NOMO-1 (cell line): ENCODE measurements around the gene SPATC1L.

ENCODE experiments used
- DNase-seq, 2 experiments: peaks; one replicate each; lab custom pipeline; 2025; ENCODE audit not compliant: unreplicated experiment in 2 of 2; lab: John Stamatoyannopoulos, UW

Gene SPATC1L

DNA sequence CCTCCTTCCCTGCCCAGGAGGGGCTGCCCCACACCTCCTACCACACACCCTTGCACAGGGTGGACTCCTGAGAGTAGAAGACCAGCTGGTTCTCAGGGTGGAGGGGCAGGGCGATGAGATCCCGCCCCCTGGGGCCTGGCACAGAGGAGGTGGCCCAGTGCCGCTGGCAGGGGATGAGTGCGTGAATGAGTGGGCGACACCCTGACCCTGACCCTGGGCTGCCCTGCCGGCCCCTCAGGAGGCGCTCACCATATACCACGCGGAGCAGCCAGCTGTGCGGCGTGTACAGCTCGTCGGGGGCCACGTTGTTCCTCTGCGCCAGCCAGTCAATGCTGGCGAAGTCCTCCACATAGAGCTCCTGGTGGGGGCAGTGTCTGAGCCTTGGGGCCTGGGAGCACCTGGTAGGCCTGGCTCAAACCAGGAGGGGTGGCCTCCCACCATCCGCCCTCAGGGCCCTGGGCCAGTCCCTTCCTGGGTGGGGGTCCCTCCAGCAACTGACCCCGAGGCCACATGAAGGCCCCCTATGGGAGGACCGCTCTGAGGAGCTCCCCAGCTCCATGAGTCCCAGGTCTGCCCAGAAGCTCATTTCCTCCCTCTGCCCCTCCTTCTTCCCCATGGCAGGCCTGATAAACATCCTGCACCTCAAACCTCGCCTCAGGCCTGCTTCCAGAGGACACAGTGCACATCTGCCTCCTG lies 31.3 kb upstream of the SPATC1L start:
- DNase-seq = no peak

GRCh38 chr21:46214478-46215340 lies 30.4 kb upstream of the SPATC1L start:
- DNase-seq = no peak

DNA sequence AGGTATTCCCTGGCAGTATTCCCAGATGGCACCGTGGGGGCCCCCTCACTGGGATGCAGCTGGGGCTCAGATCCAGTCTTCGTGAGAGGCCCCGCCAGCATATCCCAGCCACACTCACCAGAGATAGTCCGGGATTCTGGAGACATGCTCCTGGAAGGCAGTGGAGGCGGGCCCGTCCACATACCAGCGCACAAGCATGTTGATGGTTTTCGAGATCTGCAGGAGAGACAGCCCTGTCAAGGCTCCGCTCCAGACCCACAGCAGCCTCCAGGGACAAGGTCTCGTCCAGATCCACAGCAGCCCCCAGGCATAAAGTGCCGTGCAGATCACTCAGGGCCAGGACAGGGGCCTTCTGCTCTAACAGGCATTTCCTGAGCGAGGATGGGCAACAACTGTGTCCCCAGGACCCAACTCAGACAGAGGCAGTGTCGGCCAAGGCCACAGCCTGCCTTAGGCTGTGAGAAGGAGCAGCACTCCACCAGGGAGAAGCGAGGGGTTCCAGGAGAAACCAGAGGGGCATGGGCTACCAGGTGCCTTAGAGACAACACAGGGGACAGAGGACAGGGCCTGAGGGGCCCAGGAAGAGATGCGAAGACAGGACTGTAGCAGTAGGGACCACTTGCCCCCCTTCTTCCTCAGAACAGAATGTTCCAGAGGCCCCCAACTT lies 29.5 kb upstream of the SPATC1L start:
- no peak for DNase-seq

GRCh38 chr21:46212721-46213484 lies 28.6 kb upstream of the SPATC1L start:
- DNase-seq = no peak

DNA sequence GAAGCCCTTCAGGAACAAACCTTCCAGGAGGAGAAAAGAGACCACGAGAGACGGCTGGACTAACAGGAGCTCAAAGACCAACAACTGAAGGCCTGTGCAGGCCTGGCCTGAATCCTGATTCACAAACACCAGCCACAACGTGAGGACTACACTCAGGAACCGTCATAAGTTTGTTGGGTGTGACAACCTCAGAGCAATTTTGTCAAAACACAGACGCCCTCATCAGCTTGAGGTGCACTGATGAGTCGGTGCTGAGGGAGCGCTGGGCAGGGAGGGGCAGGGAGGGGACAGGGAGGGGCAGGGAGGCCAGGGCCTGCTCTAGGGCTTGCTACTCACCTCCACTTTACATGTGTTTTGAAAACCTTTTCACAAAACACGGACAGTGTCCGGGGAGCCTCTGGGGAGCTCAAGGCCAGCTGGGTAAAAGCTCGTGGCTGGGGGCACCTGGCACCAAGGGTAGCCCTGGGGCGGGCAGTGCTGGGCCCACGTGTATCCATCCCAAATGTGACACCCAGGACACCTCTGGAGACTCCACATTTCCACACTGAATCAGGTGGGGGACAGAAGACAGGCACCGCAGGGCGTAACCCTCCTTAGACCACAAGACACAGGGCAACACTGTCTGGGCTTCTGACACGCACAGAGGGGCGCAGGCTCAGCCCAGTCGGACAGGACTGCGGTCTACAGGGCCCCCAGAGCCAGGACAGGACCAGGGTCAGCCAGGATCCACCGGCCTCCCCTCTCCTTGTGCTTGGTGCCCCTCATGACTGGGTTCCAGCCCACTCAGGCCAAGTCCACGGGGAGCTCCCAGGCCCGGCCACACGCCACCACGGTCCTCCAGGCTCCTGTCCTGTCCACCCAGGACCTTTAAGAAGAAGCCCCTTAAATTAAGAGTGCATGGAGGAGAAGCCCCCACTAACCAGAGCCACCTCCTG lies 27.8 kb upstream of the SPATC1L start:
- DNase-seq = no peak

GRCh38 chr21:46211376-46211775 lies 27.1 kb upstream of the SPATC1L start:
- no peak for DNase-seq

DNA sequence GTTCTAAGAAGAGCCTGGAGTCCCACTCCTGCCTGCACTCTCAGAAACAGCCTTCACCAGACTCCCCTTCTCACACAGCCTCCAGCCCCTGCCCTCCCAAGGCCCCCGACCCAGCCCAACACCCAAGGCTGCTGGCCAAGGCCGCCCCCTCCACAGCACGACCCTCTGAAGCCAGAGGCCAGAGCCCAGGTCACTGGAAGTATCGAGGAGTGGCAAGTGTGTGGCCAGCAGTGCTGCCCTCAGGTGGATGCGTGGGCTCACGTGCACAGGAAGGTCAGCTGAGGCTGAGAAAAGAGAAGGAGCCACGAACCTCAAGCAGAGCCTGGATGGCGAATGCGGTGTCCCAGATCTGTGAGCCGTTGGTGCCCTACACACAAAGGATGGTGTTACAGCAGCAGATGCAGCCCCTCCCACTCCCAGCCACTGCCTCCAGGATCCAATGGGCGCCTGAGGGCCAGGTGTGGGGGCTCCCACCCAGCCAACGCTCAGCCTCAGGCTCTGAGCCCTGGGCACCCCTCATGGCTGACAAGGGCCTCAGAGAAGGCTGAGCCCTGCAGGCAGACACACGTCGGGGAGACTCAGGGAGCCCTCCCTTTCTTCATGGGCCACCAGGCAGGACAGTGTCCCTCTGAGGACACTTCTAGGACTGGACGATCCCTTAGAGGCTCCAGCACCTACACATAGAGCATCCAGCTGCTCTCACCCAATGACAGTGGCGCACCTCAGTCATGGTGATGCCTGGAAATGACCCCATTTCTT lies 26.3 kb upstream of the SPATC1L start:
- DNase-seq = no peak

- no peak for DNase-seq
Observed at GRCh38 chr21:46208761-46209721, 24.8 kb upstream of the SPATC1L start.

GRCh38 chr21:46207920-46208591 lies 23.8 kb upstream of the SPATC1L start:
- no peak for DNase-seq

GRCh38 chr21:46207006-46207919 lies 23.0 kb upstream of the SPATC1L start:
- DNase-seq = no peak

GRCh38 chr21:46206163-46207005 lies 22.1 kb upstream of the SPATC1L start:
- DNase-seq = no peak

DNA sequence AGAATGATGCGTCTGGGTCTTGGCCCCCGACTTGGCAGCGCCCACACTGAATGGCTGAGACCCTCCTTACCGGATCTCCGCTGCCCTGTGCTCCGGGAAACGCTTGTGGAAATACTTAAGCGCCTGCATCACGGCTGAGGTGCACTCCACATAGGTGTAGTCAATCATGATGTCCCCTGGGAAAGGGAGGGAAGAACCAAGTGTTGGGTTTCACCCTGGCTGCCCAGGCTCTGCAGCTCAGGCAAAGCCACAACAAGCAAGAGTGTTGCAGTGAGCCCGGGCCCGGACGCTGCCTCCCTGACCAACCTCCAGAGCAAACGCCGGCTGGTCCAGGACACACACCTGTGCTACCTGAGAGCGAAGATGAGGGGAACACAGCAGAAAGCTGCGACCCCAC lies 21.5 kb upstream of the SPATC1L start:
- no peak for DNase-seq

GRCh38 chr21:46205166-46205565 lies 20.9 kb upstream of the SPATC1L start:
- DNase-seq = no peak

- no peak for DNase-seq
Observed at GRCh38 chr21:46203203-46203600, 18.9 kb upstream of the SPATC1L start.

GRCh38 chr21:46202592-46203202 lies 18.4 kb upstream of the SPATC1L start:
- DNase-seq = no peak
